Uterus (tissue), 4 donors: Measurements from ENCODE around the gene STEEP1. TPM values are rescaled to one million over a fixed set of nuclear protein-coding genes. Genes with fewer than 3 reads are reported as not detected.

Experiments used
- total RNA-seq, 4 donors: library from RNA; depleted of rRNA in 3 of 4; stranded (reverse); fragments of >200 nt in 3 of 4; gene quantifications; one replicate each; pipeline versions ENCODE4 v1.1.0 to v1.2.4, GENCODE V29; 2014 to 2023
- donor health status: DM: yes; HTN: yes; CAD: no.

STEEP1 gene
- total RNA-seq, 4 donors from 2014 or later = 1.2 to 47.0 (median 11.5) TPM

Other genes starting within 250 kb of the STEEP1 start
- gene SLC25A43, start 166.1 kb downstream of the STEEP1 start, total RNA-seq = 10 to 100 TPM in 3 of 4 donors, 1 to 10 TPM in 1; 9.2 to 33.5 (median 12.5) TPM
- gene SLC25A5, start 97.0 kb downstream of the STEEP1 start, total RNA-seq = 100 to 1,000 TPM in 3 of 4 donors, 10 to 100 TPM in 1; 98.8 to 213 (median 135) TPM
- gene UBE2A, start 9.2 kb upstream of the STEEP1 start, total RNA-seq = 10 to 100 TPM; 32.0 to 47.0 (median 39.6) TPM
- gene NKRF, start 41.0 kb upstream of the STEEP1 start, total RNA-seq = 10 to 100 TPM in 1 of 4 donors, 1 to 10 TPM in 2, under 1 TPM in 1; 0.29 to 10.5 (median 6.0) TPM
- 10 to 100 TPM in 2 of 4 donors, 1 to 10 TPM in 2; 1.8 to 34.8 (median 15.5) TPM for gene SEPTIN6, start 127.8 kb upstream of the STEEP1 start, total RNA-seq
- gene SOWAHD, start 193.2 kb upstream of the STEEP1 start, total RNA-seq = under 1 TPM in 1 of 4 donors, not detected in 3; 0.69 TPM
- gene RPL39, start 226.2 kb upstream of the STEEP1 start, total RNA-seq = 1,000 to 10,000 TPM; 2,055 to 6,062 (median 3,711) TPM